ENCODE measurements around the gene EPS15.
"Not testable (repeated sequence)": the region's sequence is repeated elsewhere in the genome, so short reads cannot be mapped to it uniquely, and the experiment has no call there.

EPS15 gene

GRCh38 chr1:51514733-51515132, 4.3 kb downstream of the EPS15 start:
- DNase-seq, result no peak

GRCh38 chr1:51512606-51513005, 6.5 kb downstream of the EPS15 start:
- DNase-seq, result no peak

- no peak for DNase-seq
Measured at GRCh38 chr1:51512120-51512519, 6.9 kb downstream of the EPS15 start.

GRCh38 chr1:51509773-51510172, 9.3 kb downstream of the EPS15 start:
- no peak for DNase-seq

GRCh38 chr1:51506537-51506936, 12.5 kb downstream of the EPS15 start:
- DNase-seq, result peak in 1 of 2 donors; percentile 53

- DNase-seq, result no peak
Measured at GRCh38 chr1:51504806-51505525, 14.1 kb downstream of the EPS15 start.

GRCh38 chr1:51501218-51501630, 17.8 kb downstream of the EPS15 start:
- DNase-seq, result not testable (repeated sequence)

GRCh38 chr1:51499694-51500093, 19.4 kb downstream of the EPS15 start:
- no peak for DNase-seq

GRCh38 chr1:51498924-51499323, 20.1 kb downstream of the EPS15 start:
- DNase-seq, result no peak

GRCh38 chr1:51497340-51497739, 21.7 kb downstream of the EPS15 start:
- no peak for DNase-seq

- no peak for DNase-seq
Measured at GRCh38 chr1:51494138-51494830, 24.8 kb downstream of the EPS15 start.

- DNase-seq, result no peak
Measured at GRCh38 chr1:51491166-51491981, 27.7 kb downstream of the EPS15 start.

GRCh38 chr1:51489472-51489871, 29.6 kb downstream of the EPS15 start:
- DNase-seq, result no peak

- DNase-seq, result no peak
Measured at GRCh38 chr1:51488372-51489050, 30.6 kb downstream of the EPS15 start.

GRCh38 chr1:51487628-51488027, 31.4 kb downstream of the EPS15 start:
- no peak for DNase-seq

- DNase-seq, result no peak
Measured at GRCh38 chr1:51484591-51484990, 34.5 kb downstream of the EPS15 start.

- DNase-seq, result no peak
Measured at GRCh38 chr1:51482881-51483280, 36.2 kb downstream of the EPS15 start.

- DNase-seq, result not testable (repeated sequence)
Measured at GRCh38 chr1:51474832-51475620, 44.0 kb downstream of the EPS15 start.

- no peak for DNase-seq
Measured at GRCh38 chr1:51473331-51474115, 45.5 kb downstream of the EPS15 start.

GRCh38 chr1:51472359-51472758, 46.7 kb downstream of the EPS15 start:
- peak in 1 of 2 donors; percentile 23 for DNase-seq

GRCh38 chr1:51469518-51469917, 49.5 kb downstream of the EPS15 start:
- no peak for DNase-seq

Data from hippocampal formation (tissue), 2 donors.